ENCODE results near the gene PRKAG2.

PRKAG2 gene

DNA sequence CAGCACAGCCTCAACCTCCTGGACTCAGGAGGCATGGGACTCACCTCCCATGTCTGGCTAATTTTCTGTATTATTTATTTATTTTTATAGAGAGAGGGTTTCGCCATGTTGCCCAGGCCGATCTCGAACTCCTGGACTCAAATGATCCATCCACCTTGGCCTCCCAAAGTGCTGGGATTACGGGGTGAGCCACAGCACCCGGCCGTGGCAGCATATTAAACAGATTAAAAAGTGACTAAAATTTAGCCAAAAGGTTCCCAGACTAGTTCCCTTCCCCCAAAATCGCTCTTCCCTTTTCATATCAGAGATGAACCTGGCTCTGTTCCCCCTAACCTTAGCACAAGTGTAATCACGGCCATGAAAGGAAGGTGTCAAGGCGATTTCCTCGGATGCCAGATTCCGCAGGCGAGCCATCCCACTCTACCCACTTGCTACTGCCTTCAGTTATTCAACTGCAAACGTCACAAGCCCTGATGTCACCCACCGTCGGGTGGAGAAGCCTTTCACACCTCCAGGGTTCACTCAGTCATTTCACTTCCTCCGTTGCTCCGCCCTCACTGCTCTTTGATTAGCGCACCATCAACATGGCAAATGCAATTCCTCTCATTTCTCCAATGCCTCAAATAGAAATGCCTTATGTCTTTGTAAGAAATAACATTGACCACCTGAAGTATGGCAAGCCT is 252.5 kb downstream of the PRKAG2 start:
- DNase-seq (ENCODE audit: low read depth, low spot score): no peak

DNA sequence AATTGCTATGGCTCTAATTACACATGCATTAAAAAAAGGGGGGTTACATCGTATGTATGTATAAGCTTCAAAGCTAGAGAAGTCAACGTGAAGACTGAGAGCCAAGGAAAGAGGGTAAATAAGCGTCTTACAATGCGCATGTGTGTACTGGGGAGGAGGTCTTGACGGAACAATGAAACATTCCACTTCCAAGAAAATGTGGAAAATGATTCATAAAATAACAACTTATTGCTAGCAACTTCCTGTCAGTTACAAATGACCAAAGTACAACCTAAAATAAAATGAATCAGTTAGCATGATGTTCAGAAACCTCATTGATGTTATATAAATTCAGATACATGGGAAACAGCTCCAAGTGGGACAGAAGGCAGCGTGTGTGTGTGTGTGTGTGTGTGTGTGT is 253.1 kb downstream of the PRKAG2 start:
- DNase-seq (ENCODE audit: low read depth, low spot score): no peak

DNA sequence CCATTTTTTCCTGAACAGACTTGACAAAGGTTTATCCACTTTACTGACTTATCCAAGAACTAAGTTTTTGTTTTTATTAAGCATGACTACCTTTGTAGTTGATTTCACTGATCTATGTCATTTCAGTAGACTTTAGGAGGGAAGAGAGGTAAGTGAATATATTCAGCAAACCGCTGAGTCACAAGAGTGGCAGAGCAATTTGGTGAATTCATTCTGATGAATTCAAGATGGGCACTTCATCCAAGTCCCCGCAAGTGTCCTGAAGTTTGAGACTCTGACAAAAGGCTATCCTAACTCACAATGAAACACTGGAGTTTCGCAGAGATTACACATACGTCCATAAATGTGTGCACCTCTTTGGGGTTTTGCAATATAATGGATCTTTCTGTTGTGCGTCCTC is 255.0 kb downstream of the PRKAG2 start:
- DNase-seq (ENCODE audit: low read depth, low spot score): no peak

DNA sequence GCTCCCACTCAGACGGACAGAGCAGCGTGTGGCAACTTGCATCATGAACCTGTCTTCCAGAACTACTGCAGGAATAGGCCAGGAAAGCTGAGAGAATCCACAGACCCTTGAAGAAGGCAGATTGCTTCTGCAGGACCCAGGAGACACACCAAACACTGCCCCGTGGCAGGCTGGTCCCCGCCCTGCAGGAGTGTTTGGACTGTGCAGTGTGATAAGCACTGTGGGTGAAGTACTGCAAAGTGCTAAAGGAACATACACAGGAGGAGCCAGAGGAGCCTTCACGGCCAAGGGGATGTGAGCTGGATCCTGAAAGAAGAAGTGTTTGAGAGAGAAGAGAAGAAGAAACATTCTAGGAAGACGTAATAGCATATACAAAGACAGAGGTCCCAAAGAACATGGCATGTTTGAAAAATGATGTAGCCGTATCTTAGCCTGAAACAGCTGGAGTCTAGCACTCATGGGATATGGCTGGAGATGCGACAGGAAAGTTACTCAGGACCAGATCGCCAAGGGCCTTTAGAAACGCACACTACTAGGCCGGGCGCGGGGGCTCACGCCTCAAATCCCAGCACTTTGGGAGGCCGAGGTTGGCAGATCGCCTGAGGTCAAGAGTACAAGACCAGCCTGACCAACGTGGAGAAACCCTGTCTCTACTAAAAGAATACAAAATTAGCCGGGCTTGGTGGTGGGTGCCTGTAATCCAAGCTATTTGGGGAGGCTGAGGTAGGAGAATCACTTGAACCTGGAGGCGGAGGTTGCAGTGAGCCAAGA is 260.3 kb downstream of the PRKAG2 start:
- no peak for DNase-seq (ENCODE audit: low read depth, low spot score)

DNA sequence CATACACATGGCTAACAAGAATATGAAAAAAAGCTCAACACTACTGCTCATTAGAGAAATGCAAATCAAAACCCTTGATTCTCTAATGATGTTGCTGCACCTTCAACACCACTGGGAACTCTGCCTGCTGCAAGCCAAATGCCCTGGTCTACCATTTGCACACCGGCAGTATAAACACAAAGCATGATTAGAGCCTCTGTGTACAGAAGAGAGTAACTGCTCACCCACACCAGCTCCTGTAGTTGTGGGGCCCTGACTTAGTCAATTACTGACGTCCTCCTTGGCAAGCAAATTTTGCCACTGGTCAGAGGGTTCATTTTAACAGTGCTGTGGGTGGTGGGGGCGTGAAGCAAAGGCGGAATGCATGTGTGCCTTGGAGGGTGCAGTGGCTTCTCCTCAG is 261.1 kb downstream of the PRKAG2 start:
- DNase-seq (ENCODE audit: low read depth, low spot score): no peak

DNA sequence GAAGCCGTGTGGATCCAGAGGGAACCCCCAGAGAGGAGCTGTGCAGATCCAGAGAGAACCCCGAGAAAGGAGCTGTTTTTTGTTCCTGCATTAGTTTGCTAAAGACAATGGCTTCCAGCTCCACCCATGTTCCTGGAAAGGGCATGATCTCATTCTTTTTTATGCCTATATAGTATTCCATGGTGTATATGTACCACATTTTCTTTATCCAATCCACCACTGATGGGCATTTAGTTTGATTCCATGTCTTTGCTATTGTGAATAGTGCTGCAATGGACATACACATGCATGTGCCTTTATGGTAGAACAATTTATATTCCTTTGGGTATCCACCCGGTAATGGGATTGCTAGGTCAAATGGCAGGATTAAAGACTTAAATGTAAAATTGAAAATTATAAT is 261.9 kb downstream of the PRKAG2 start:
- DNase-seq (ENCODE audit: low read depth, low spot score): no peak

DNA sequence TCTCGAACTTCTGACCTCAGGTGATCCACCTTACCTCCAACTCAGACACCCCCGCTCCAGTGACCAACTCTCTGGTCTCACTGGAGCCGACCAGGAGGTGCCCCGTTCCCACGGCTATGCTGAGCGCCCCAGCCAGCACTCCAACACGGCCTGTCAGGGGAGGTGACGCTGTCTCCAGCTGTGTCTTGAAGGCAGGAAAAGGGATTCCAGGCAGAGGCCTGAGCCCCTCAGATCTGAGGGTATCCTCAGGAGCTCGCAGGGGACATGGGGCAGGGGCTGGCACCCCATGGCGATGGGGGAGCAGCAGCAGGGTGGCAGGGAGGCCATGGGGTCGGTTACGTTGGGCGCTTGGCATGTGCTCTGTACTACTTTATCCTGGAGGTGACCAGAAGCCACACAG is 262.9 kb downstream of the PRKAG2 start:
- DNase-seq (ENCODE audit: low read depth, low spot score): no peak

DNA sequence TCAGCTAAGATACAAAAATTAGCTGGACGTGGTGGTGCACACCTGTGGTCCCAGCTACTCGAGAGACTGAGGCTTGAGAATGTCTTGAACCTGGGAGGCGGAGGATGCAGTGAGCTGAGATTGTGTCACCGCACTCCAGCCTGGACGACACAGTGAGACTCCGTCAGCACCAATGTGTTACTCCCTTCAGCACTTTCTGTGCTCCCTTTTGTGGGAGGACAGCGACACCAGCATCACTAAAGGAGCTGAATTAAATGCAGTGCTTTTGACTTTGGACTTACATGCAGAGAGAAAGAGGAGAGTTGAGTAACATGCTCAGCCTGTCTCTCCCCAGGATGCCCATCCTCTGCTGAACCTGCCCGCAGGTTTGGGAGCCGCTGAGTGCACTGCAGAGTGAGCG is 265.0 kb downstream of the PRKAG2 start:
- no peak for DNase-seq (ENCODE audit: low read depth, low spot score)

DNA sequence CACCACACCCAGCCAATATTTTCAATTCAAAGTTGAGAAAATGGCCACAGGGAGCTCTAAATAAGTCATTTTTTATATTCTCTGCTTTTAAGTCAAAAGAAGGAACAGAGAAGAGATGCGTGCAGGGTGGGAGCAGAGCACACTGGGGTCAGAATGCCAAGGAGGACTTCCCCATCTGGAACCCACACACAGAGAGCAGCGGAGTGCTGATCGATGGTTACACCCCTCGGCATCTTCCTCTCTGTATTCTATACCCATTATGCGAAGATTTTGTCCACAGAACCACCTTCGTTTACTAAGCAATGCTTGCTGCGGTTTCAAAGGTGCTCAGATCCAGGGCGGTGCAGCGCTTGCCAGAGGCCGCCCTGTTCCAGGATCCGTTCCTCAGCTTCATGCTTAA is 265.9 kb downstream of the PRKAG2 start:
- no peak for DNase-seq (ENCODE audit: low read depth, low spot score)

DNA sequence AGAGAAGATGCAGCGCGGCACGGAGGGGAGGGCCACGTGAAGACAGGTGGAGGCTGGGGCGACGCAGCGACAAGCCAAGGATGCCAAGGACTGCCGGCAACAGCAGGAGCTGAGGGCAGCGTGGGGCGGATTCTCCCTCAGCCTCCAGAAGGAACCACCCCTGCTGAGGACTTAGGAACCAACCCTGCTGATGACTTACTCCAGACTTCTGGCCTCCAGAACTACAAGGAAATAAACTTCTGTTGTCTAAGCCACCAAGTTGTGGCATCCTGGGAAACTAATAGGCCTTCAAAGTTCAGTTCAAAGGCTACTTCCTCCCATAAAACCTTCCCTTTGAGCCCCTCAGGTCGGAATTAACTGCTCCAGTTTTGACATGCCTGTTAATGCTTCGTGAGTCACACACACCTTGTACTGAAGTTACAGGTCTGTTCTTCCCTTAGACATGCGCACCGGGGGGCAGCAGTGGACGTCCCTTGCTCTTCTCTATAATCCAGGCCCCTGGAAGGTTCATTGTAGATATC is 268.8 kb downstream of the PRKAG2 start:
- no peak for DNase-seq (ENCODE audit: low read depth, low spot score)

DNA sequence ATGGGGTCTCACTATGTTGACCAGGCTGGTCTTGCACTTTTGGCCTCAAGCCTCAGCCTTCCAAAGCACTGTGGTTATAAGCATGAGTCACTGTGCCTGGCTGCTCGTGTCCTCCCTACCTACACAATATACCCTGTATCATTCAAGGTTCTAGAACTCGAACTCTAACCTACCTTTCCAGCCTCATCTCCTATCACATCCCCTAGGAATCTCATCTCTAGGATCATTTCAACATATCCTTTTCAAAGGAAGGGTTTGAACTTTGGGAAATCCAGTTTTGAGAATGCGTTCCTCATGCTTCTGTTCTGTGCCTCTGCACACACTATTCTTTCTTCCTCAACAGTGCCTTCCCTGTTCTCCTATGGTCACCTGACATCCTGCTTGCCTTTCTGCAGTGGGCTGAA is 269.4 kb downstream of the PRKAG2 start:
- no peak for DNase-seq (ENCODE audit: low read depth, low spot score)

DNA sequence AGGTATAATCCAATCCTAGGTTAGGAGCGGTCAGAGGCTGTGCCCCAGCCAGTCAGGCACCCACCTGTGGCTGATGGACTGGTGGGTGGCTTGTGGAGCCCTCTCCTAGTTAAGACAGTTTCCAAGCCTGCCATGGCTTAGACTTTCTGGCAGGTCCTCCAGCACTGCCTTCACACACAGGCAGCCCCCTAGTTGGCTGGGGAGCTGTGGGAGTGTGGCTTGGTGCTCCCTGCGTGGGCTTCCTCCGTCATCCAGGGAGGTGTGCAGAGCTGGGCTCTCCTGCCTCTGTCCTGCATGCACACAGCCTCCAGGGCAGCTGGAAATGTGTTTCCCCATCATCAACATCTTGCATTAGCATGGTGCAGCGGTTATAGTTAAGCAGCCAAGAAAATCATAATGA is 273.0 kb downstream of the PRKAG2 start:
- no peak for DNase-seq (ENCODE audit: low read depth, low spot score)

DNA sequence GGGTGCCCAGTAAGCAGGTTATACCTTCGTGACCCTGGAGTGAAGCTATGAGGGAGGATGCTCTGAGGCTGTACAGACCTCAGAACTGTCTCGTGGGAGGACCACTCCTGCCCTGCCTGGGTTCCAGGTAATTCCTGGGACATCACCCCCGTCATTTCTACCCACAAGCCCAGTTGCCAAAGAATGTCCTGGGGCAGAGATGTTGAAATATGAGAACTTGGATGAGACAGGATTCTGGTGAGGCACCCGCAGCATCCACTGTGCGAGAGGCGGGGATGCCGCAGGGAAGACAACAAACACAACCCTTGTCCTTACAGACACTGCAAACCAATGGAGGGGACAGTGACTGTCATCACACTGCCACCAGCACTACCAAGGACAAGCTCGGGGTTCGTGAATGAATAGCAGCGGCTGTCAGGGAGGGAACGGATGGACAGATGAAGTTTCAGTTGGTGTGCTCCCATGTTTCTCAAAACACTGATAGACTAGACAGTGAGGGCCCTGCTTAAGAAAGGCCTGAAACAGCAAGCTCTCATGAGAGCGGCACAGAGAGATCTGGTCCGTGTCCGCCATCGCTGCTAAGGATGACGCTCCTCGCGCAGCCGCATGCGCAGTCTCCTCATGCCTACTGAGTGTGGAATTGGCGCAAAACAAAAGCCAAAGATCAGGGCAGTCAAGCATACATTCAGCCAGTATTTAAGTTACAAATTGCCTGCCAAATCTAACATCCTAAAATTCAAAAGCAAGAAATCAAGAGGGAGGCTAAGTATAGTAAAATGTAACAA is 275.2 kb downstream of the PRKAG2 start:
- no peak for DNase-seq (ENCODE audit: low read depth, low spot score)

DNA sequence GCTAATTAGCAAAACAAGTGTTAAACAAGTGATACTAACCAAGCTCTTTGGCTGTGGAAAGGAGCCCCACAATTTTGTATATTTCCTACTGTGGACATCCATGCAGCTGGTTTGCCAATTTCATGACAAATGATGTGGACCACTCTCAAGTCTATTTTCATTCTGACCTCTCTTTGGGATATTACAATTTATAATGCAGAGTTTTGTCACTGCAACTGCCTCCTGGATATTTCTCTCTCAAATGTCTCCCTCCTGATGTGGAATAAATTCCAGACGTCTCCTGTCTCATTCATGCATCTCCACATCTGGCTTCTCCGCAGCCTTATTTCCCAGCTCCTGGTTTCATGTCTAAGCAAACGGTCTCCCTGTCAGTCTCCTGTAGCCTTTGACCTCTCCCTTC is 276.6 kb downstream of the PRKAG2 start:
- DNase-seq (ENCODE audit: low read depth, low spot score): no peak

DNA sequence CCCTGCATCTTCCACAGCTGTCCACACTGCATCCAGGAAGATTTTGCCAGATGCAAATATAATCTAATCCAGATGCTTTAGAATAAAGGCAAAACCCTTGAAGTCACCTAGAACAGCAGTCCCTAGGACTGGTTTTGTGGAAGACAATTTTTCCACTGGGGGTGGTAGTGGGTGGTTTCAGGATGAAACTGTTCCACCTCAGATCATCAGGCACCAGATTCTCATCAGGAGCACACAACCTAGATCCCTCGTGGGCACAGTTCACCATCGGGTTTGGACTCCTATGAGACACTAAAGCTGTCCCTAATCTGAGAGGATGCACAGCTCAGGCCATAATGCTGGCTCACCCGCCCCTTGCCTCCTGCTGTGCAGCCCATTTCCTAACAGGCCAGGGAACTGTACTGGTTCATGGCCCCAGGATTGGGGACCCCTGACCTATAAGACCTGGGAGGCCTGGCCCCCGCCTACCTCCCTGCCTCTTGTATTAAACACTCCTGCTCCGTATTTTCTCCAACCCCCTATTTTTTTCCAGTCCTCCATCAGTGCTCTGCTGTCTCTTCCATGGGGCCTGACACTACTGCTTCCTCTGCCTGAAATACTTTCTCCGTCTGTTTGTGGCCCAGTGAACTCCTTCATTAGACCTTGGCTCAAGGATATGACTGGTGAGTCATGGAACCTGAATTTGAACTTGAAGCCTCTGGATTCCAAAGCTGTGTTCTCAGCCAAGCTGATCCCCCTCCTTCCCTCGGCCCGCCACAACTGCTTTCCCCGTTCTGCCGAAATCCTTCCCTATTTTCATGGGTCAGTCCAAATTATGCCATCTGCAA is 277.3 kb downstream of the PRKAG2 start:
- DNase-seq (ENCODE audit: low read depth, low spot score): no peak

DNA sequence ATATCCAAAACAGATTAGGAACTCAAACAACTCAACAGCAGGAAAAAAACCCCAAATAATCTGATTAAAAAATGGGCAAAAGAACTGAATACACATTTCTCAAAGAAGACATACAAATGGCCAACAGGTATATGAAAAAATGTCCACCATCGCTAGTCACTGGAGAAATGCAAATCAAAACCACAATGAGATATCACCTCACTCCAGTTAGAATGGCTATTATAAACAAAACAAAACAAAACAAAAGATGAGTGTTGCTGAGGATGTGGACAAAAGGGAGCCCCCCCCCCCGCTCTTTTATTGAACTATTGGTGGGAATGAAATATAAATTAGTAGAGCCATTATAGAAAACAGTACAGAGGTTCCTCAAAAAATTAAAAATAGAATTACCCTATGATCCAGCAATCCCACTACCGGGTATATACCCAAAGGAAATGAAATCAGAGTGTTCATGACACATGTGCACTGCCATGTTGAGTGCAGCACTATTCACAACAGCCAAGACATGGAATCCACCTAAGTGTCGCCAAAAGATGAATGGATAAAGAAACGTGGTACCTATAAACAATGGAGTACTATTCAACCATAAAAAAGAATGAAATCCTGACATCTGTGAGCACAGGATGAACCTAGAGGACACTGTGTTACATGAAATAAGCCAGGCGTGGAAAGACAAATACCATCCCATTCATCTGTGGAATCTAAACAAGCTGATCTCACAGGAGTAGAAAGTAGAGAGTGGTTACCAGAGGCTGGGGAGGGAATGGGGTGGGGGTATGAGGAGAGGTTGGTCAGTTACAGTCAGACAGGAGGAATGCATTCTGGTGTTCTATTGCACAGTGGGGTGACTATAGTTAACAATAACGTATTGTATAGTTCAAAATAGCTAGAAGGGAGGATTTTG is 279.1 kb downstream of the PRKAG2 start:
- no peak for DNase-seq (ENCODE audit: low read depth, low spot score)

DNA sequence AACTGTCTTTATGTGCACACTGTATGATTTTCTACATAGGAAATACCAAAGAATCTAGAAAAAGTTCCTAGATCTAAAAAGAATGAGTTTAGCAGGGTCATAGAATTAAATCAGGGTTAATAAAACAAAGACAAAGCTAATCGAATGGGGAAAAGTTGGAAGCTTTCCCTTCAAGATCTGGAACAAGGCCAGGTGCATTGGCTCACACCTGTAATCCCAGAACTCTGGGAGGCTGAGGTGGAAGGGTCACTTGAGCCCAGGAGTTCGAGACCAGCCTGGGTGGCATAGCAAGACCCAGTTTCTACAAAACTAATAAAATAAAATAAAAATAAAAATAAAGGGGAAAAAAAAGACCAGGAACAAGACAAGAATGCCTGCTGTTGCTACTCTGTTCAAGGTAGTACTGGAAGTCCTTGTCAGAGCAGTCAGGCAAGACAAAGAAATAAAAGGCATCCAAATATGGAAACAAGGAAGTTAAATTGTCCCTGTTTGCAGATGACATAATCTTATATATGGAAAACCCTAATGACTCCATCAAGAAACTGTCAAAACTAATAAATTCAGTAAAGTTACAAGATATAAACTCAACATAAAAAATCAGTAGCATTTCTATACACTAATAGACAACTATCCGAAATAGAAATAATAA is 281.1 kb downstream of the PRKAG2 start:
- no peak for DNase-seq (ENCODE audit: low read depth, low spot score)

DNA sequence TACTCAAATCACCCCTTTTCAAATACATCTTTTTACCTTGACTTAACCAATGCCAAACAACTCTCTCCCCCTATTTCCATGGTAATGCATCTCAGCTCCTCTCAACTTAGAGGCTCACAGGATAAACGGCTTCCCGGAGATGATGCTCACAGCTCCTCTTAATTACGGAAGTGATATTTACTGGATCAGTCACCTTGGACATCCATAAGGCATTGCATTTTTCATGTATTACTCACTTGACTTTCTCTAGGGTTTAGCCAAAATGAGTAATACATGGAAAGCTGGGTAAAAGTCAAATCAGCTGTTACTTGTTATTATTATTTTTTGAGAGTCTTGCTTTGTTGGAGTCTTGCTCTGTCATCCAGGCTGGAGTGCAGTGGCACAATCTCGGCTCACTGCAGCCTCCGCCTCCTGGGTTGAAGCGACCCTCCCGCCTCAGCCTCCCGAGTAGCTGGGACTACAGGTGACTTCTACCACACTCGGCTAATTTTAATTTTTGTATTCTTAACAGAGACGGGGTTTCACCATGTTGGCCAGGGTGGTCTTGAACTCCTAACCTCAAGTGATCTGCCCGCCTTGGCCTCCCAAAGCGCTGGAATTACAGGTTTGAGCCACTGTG is 283.9 kb downstream of the PRKAG2 start:
- DNase-seq (ENCODE audit: low read depth, low spot score): no peak

DNA sequence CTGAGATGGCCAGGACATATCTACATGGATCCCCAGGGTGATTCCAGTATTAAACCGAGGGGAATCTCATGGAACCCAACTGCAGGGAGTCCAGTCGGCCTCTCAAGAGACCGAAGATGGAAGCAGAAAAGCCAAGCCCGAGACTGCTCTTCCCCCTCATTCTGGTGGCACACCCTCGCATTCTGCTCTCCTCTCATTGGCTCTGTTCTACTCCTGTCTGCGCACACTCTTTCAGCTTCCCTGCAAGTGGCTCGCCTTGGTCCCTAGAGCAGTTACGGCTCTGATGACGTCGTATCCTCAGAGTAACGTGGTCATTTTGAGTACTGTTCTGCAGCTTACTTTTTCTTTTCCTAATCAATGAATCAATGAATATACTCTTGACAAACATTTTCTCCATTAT is 284.6 kb downstream of the PRKAG2 start:
- no peak for DNase-seq (ENCODE audit: low read depth, low spot score)

DNA sequence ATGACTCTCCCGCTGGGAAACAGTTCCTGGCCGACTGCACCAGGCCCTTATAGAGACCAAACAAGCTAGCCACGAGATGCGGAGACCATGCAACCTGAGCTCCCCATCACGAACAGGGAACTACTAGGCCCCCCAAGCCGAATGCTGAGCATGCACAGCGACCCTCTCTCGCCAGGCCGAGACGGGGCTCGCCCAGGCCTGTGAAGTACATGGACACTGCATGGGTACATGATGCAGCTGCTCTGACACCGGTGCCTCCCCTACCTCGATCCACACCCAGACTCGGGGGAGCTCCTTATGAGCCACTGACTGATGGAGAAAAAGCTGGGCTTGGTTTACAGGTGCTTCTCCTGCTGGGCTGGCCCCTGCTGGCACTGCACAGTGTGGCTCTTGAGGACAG is 285.0 kb downstream of the PRKAG2 start:
- no peak for DNase-seq (ENCODE audit: low read depth, low spot score)
